HepG2 (cell line): Measurements from ENCODE around the gene KCTD1. TPM values are rescaled to one million over a fixed set of nuclear protein-coding genes. Genes with fewer than 3 reads are reported as not detected.

Experiments used
- ATAC-seq: fragments of 200-7000 bp; cut with Tn5 transposase; 3 replicates; pipeline ENCODE4 v1.9.1; 2020; ENCODE audit warnings: mild to moderate bottlenecking, moderate library complexity
- BruUV-seq: library from RNA; stranded (reverse); fragments of 400-500 nt; replicated peaks from 2 replicates; lab custom pipeline; 2021; lab: Mats Ljungman, UMichigan
- CTCF ChIA-PET: fragments of 300-600 bp; formaldehyde crosslinking; extraction: SDS; loops from one replicate; lab custom pipeline; 2021; ENCODE audit warnings: low total read pairs, inconsistent platforms, low intra/inter-chr PET ratio; lab: Yijun Ruan, JAX
- POLR2A ChIA-PET: fragments of 350-600 bp; sonication (Branson Sonifier 250); formaldehyde crosslinking; loops from one replicate; lab custom pipeline; 2020; ENCODE audit warnings: antibody characterized with exemption, inconsistent platforms; lab: Yijun Ruan, JAX
- DNase-seq: peaks from one replicate; pipeline ENCODE4 v3.0.0-alpha.2; 2015; ENCODE audit warnings: low spot score
- FAIRE-seq: peaks from 3 replicates; lab custom pipeline; 2011; peaks lifted over from hg19 to GRCh38; lab: Jason Lieb, UNC
- H2AFZ ChIP-seq: one replicate; pipeline ENCODE4 v1.6.1; 2011; ENCODE audit warnings: low read length, inconsistent platforms
- H3K27ac ChIP-seq: fragments of 300-600 bp; 3 replicates; pipeline ENCODE4 v1.8.0; 2011; ENCODE audit warnings: mixed run types, mild to moderate bottlenecking, mixed read lengths, low read length, inconsistent platforms; ENCODE audit not compliant: insufficient read depth; ENCODE audit errors: extremely low read length
- H3K27me3 ChIP-seq, 2 experiments: fragments of 200-600 bp in 1 of 2; 2 replicates in 1 of 2; 3 replicates in 1 of 2; pipeline versions ENCODE4 v1.6.0 to v1.8.0; 2011; ENCODE audit warnings: low read length in 2 of 2, mild to moderate bottlenecking in 2 of 2, moderate library complexity in 2 of 2, inconsistent platforms in 1 of 2; ENCODE audit not compliant: insufficient read depth in 2 of 2, control insufficient read depth in 1 of 2
- H3K36me3 ChIP-seq, 2 experiments: fragments of 200-600 bp in 1 of 2; replicated peaks in 1 of 2; 2 replicates in 1 of 2; 3 replicates in 1 of 2; pipeline versions ENCODE4 v1.5.1 to v1.8.0; 2011; ENCODE audit warnings: low read length in 2 of 2, inconsistent platforms in 1 of 2; ENCODE audit not compliant: insufficient read depth in 2 of 2, control insufficient read depth in 1 of 2
- H3K4me1 ChIP-seq: 2 replicates; pipeline ENCODE4 v1.5.1; 2012; ENCODE audit warnings: low read length, inconsistent platforms; ENCODE audit not compliant: insufficient read depth
- H3K4me2 ChIP-seq: 2 replicates; pipeline ENCODE4 v1.6.0; 2011; ENCODE audit warnings: low read depth, low read length, inconsistent platforms
- H3K4me3 ChIP-seq, 3 experiments: fragments of 200-600 bp in 1 of 3; sonication (generic), shearing (Covaris generic) in 1 of 3; replicated peaks in 1 of 3; 2 replicates each; pipeline ENCODE4 v1.5.1; 2011 to 2016; ENCODE audit warnings: low read length in 3 of 3, inconsistent platforms in 2 of 3, low read depth in 2 of 3, mild to moderate bottlenecking in 2 of 3, control low read depth in 1 of 3, mixed read lengths in 1 of 3; ENCODE audit not compliant: insufficient read depth in 1 of 3
- H3K79me2 ChIP-seq: one replicate; pipeline ENCODE4 v1.6.1; 2011; ENCODE audit warnings: low read length, inconsistent platforms; ENCODE audit not compliant: insufficient read depth
- H3K9ac ChIP-seq: 2 replicates; pipeline ENCODE4 v1.6.0; 2011; ENCODE audit warnings: mild to moderate bottlenecking, low read depth, low read length, inconsistent platforms; ENCODE audit not compliant: insufficient read depth
- H3K9me3 ChIP-seq: 2 replicates; pipeline ENCODE4 v1.5.1; 2012; ENCODE audit warnings: mild to moderate bottlenecking, low read length
- H4K20me1 ChIP-seq: 2 replicates; pipeline ENCODE4 v1.6.0; 2011; ENCODE audit warnings: inconsistent platforms, mild to moderate bottlenecking, low read length, moderate library complexity; ENCODE audit not compliant: insufficient read depth
- GATA4 ChIP-seq: sonication (generic); IDR thresholded peaks from 2 replicates; pipeline ENCODE4 v1.6.1; 2016; ENCODE audit warnings: antibody characterized with exemption, low read depth, borderline replicate concordance
- HOXA5 ChIP-seq: sonication (generic); formaldehyde crosslinking; IDR thresholded peaks from 2 replicates; pipeline ENCODE4 v1.4.0; 2020; ENCODE audit warnings: missing genetic modification reagents
- IKZF4 ChIP-seq: sonication (generic); formaldehyde crosslinking; IDR thresholded peaks from 2 replicates; pipeline ENCODE4 v1.5.1; 2020; ENCODE audit warnings: borderline replicate concordance, mild to moderate bottlenecking, low read depth, missing genetic modification reagents; ENCODE audit errors: not compliant biosample characterization
- MATR3 ChIP-seq: sonication (generic); formaldehyde crosslinking; IDR thresholded peaks from 2 replicates; pipeline ENCODE4 v1.4.0; 2020; ENCODE audit warnings: missing genetic modification reagents
- MLLT10 ChIP-seq: sonication (generic); formaldehyde crosslinking; IDR thresholded peaks from 2 replicates; pipeline ENCODE4 v1.4.0; 2020; ENCODE audit warnings: missing genetic modification reagents
- SCMH1 ChIP-seq: sonication (generic); formaldehyde crosslinking; IDR thresholded peaks from 2 replicates; pipeline ENCODE4 v1.9.0; 2021; ENCODE audit warnings: missing genetic modification reagents, mild to moderate bottlenecking, borderline replicate concordance
- SNRNP70 ChIP-seq: fragments of 200-400 bp; formaldehyde crosslinking; IDR thresholded peaks from 2 replicates; pipeline ENCODE4 v1.6.1; 2017; ENCODE audit warnings: mild to moderate bottlenecking, low read depth, low read length, moderate library complexity
- WIZ ChIP-seq: sonication (generic); formaldehyde crosslinking; IDR thresholded peaks from 2 replicates; pipeline ENCODE4 v1.5.1; 2020; ENCODE audit warnings: mild to moderate bottlenecking, missing genetic modification reagents
- ZKSCAN5 ChIP-seq: sonication (generic); formaldehyde crosslinking; IDR thresholded peaks from 2 replicates; pipeline ENCODE4 v1.5.1; 2020; ENCODE audit warnings: mild to moderate bottlenecking, missing genetic modification reagents
- ZNF20 ChIP-seq: sonication (generic); formaldehyde crosslinking; IDR thresholded peaks from 2 replicates; pipeline ENCODE4 v1.4.0; 2020; ENCODE audit warnings: mild to moderate bottlenecking, moderate library complexity, missing genetic modification reagents
- ZNF225 ChIP-seq: sonication (generic); formaldehyde crosslinking; IDR thresholded peaks from 2 replicates; pipeline ENCODE4 v1.4.0; 2020; ENCODE audit warnings: mild to moderate bottlenecking, missing genetic modification reagents
- ZNF296 ChIP-seq: sonication (generic); formaldehyde crosslinking; conservative IDR thresholded peaks from 2 replicates; pipeline ENCODE4 v1.5.0; 2020; ENCODE audit warnings: mild to moderate bottlenecking, missing genetic modification reagents
- ZNF333 ChIP-seq: sonication (generic); formaldehyde crosslinking; IDR thresholded peaks from 2 replicates; pipeline ENCODE4 v1.4.0; 2020; ENCODE audit warnings: mild to moderate bottlenecking, missing genetic modification reagents, borderline replicate concordance
- ZNF496 ChIP-seq: sonication (generic); formaldehyde crosslinking; IDR thresholded peaks from 2 replicates; pipeline ENCODE4 v1.8.1; 2023; ENCODE audit warnings: mild to moderate bottlenecking, moderate library complexity, missing genetic modification reagents; ENCODE audit not compliant: insufficient replicate concordance
- ZNF577 ChIP-seq: sonication (generic); formaldehyde crosslinking; IDR thresholded peaks from 2 replicates; pipeline ENCODE4 v1.4.0; 2020; ENCODE audit warnings: mild to moderate bottlenecking, low read depth, missing genetic modification reagents, borderline replicate concordance
- ZNF672 ChIP-seq: sonication (generic); formaldehyde crosslinking; IDR thresholded peaks from 2 replicates; pipeline ENCODE4 v1.8.1; 2022; ENCODE audit warnings: missing genetic modification reagents
- WGBS: methylation state at CpG from one replicate; pipeline ENCODE4 v1.1.6; 2017; ENCODE audit warnings: low lambda C conversion rate; 5-methylcytosine and 5-hydroxymethylcytosine counted together
- in situ Hi-C: cut with HindIII; loops from 2 replicates; pipeline ENCODE4 v1.10.0; 2017; ENCODE audit warnings: low pct_unique_long_range_greater_than_20kb; ENCODE audit not compliant: extremely low pct_ligation_motif_present
- intact Hi-C: fragments of 100-400 bp; cut with micrococcal nuclease; formaldehyde crosslinking; loops from one replicate; pipeline ENCODE4 v1.10.0; 2022; ENCODE audit not compliant: unreplicated experiment
- polyA plus RNA-seq, 8 experiments: library from polyadenylated mRNA; depleted of rRNA in 3 of 8; stranded (reverse) in 7 of 8; unstranded in 1 of 8; fragments of >200 nt; fragmentation: Illumina TruSeq in 4 of 8; extraction: Trizol in 4 of 8; gene quantifications; 2 replicates each; pipeline versions ENCODE4 v1.2.1 to v1.2.3, GENCODE V29; 2011 to 2016; ENCODE audit warnings: low read depth in 4 of 8, missing spikeins in 1 of 8, mixed read lengths in 1 of 8; ENCODE audit not compliant: insufficient read depth in 1 of 8
- total RNA-seq, 5 experiments: library from RNA; depleted of rRNA; stranded (reverse); fragments of >200 nt; fragmentation: Illumina TruSeq; extraction: Trizol; gene quantifications; 2 replicates each; pipeline ENCODE4 v1.2.3, GENCODE V29; 2016; ENCODE audit warnings: low read depth in 1 of 5
- TF ChIP-seq, protein P1 (sequence below): sonication (generic); formaldehyde crosslinking; IDR thresholded peaks from 2 replicates; pipeline ENCODE4 v1.5.0; 2020; ENCODE audit warnings: missing genetic modification reagents, mild to moderate bottlenecking, borderline replicate concordance
- TF ChIP-seq, protein P2 (sequence below): sonication (generic); formaldehyde crosslinking; IDR thresholded peaks from 2 replicates; pipeline ENCODE4 v1.9.0; 2021; ENCODE audit warnings: missing genetic modification reagents, borderline replicate concordance
- TF ChIP-seq, protein P3 (sequence below): sonication (generic); formaldehyde crosslinking; conservative IDR thresholded peaks from 2 replicates; pipeline ENCODE4 v1.8.1; 2023; ENCODE audit warnings: missing genetic modification reagents

The KCTD1 gene
- total and polyA plus RNA-seq, 2 of the 13 experiments (the other 11 are each of a cell fraction or from before 2014, with no cell fraction given) = 2.7 to 6.8 TPM

DNA sequence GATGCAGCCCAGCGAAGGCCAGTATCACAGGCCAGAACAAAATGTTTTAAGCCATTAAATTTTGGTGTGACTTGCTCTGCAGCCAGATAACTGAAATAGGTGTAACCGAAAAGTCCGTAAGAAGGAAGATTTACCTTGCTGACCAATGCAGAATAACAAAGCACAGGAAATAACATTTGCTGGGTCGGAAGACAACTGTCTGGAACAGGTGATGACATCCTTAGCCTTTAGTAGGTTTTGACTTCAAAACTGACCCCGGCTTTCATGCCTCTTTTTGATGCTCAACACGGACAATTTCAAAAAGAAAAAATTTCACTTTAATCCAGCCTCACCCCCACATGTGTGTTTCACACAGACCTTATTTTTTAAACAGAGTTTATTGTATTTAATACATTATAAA is 93.7 kb downstream of the KCTD1 start:
- WGBS = 95% methylated on average over 6 of the region's 6 CpGs
- POLR2A ChIA-PET = no interaction called here
- intact Hi-C loops = loop anchor here (1.0 kb wide), 1 partner anchor 147 kb away; no protein-coding TSS in a partner anchor
- in situ Hi-C loops = no loop called here
- Histone ChIP-seq H3K4me3 (no peak overlapping the region), H3K27ac (no peak overlapping the region), H3K79me2 (no peaks in the 10 kb centered on the region), H3K4me1 (no peaks in the 10 kb centered on the region), H3K36me3 (peaks cover 3 to 10% of the 10 kb centered on the region in 2 experiments; a peak in 3 of 5 replicates), H2AFZ (no peak overlapping the region), H3K27me3 (no peaks in the 10 kb centered on the region), H4K20me1 (no peaks in the 10 kb centered on the region), H3K9me3 (no peaks in the 10 kb centered on the region), H3K4me2 (no peak overlapping the region), H3K9ac (no peak overlapping the region)
- DNase-seq = no peak
- no TSS peak for BruUV-seq
- no peak for FAIRE-seq
- TF ChIP-seq ZNF225 (no peak), ZNF20 (CRISPR knock-in tag) (no peak), MLLT10 (no peak), SNRNP70 (no peak), ZNF296 (CRISPR knock-in tag) (no peak), ZNF672 (no peak), ZNF333 (CRISPR knock-in tag) (no peak), GATA4 (no peak), SCMH1 (CRISPR knock-in tag) (no peak), HOXA5 (CRISPR knock-in tag) (no peak), ZNF496 (CRISPR knock-in tag) (no peak), ZKSCAN5 (CRISPR knock-in tag) (no peak), MATR3 (CRISPR knock-in tag) (no peak), ZNF577 (CRISPR knock-in tag) (no peak), IKZF4 (CRISPR knock-in tag) (no peak), WIZ (no peak)
- TF ChIP-seq, protein P1, sequence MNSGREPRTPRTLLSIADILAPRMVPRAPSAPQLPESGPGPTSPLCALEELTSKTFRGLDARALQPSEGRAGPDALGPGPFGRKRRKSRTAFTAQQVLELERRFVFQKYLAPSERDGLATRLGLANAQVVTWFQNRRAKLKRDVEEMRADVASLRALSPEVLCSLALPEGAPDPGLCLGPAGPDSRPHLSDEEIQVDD (CRISPR knock-in tag) = no peak
- TF ChIP-seq, protein P2, sequence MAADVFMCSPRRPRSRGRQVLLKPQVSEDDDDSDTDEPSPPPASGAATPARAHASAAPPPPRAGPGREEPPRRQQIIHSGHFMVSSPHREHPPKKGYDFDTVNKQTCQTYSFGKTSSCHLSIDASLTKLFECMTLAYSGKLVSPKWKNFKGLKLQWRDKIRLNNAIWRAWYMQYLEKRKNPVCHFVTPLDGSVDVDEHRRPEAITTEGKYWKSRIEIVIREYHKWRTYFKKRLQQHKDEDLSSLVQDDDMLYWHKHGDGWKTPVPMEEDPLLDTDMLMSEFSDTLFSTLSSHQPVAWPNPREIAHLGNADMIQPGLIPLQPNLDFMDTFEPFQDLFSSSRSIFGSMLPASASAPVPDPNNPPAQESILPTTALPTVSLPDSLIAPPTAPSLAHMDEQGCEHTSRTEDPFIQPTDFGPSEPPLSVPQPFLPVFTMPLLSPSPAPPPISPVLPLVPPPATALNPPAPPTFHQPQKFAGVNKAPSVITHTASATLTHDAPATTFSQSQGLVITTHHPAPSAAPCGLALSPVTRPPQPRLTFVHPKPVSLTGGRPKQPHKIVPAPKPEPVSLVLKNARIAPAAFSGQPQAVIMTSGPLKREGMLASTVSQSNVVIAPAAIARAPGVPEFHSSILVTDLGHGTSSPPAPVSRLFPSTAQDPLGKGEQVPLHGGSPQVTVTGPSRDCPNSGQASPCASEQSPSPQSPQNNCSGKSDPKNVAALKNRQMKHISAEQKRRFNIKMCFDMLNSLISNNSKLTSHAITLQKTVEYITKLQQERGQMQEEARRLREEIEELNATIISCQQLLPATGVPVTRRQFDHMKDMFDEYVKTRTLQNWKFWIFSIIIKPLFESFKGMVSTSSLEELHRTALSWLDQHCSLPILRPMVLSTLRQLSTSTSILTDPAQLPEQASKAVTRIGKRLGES (CRISPR knock-in tag) = no peak
- TF ChIP-seq, protein P3, sequence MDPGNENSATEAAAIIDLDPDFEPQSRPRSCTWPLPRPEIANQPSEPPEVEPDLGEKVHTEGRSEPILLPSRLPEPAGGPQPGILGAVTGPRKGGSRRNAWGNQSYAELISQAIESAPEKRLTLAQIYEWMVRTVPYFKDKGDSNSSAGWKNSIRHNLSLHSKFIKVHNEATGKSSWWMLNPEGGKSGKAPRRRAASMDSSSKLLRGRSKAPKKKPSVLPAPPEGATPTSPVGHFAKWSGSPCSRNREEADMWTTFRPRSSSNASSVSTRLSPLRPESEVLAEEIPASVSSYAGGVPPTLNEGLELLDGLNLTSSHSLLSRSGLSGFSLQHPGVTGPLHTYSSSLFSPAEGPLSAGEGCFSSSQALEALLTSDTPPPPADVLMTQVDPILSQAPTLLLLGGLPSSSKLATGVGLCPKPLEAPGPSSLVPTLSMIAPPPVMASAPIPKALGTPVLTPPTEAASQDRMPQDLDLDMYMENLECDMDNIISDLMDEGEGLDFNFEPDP (CRISPR knock-in tag) = no peak
- no peak for ATAC-seq
- CTCF ChIA-PET = no interaction called here
